HCT116 (cell line): Measurements from ENCODE around the gene GNAS. TPM values are rescaled to one million over a fixed set of nuclear protein-coding genes. Genes with fewer than 3 reads are reported as not detected.

Experiments
- ATAC-seq: fragments of 200-7000 bp; cut with Tn5 transposase; 2 replicates; pipeline ENCODE4 v1.9.1; 2020; ENCODE audit warnings: mild to moderate bottlenecking, moderate library complexity
- BruUV-seq: library from RNA; stranded (reverse); fragments of 400-500 nt; replicated peaks from 2 replicates; lab custom pipeline; 2021; lab: Mats Ljungman, UMichigan
- CTCF ChIA-PET: fragments of 300-600 bp; sonication (Branson Sonifier 250); formaldehyde crosslinking; loops from one replicate; lab custom pipeline; 2021; ENCODE audit warnings: antibody characterized with exemption; lab: Charles Lee
- POLR2A ChIA-PET: fragments of 300-600, 350-600 bp; sonication (Branson Sonifier 250); formaldehyde crosslinking; loops from one replicate; lab custom pipeline; 2021; ENCODE audit warnings: antibody characterized with exemption; lab: Charles Lee
- RAD21 ChIA-PET, 2 experiments: fragments of 300-600 bp; sonication (Branson Sonifier 250); formaldehyde crosslinking; loops; one replicate each; lab custom pipeline; 2023; ENCODE audit warnings: low total read pairs in 2 of 2; ENCODE audit not compliant: uncharacterized antibody in 2 of 2, unreplicated experiment in 2 of 2, low non-redundant PET in 1 of 2; lab: Charles Lee
- DNase-seq: peaks from one replicate; pipeline ENCODE4 v3.0.0-alpha.2; 2010; ENCODE audit warnings: low read depth, low spot score
- H2AFZ ChIP-seq: fragments of 200-600 bp; shearing (Covaris generic), sonication (generic); 2 replicates; pipeline ENCODE4 v1.6.1; 2017; ENCODE audit warnings: low read depth, mixed run types, mixed read lengths, antibody characterized with exemption, low read length; ENCODE audit not compliant: poor library complexity, severe bottlenecking
- H3K27ac ChIP-seq: 2 replicates; pipeline ENCODE4 v1.5.1; 2012; ENCODE audit warnings: low read depth, low read length
- H3K27me3 ChIP-seq: fragments of 200-600 bp; sonication (generic); 2 replicates; pipeline ENCODE4 v1.6.1; 2016; ENCODE audit warnings: mixed run types, low read length, mixed read lengths; ENCODE audit not compliant: insufficient read depth
- H3K36me3 ChIP-seq, 2 experiments: fragments of 200-500 bp in 1 of 2; fragments of 200-600 bp in 1 of 2; sonication (Bioruptor generic) in 1 of 2; sonication (generic) in 1 of 2; 2 replicates each; pipeline versions ENCODE4 v1.5.1 to v1.6.1; 2014 to 2016; ENCODE audit warnings: low read length in 2 of 2, inconsistent platforms in 1 of 2, mixed read lengths in 1 of 2, mixed run types in 1 of 2; ENCODE audit not compliant: insufficient read depth in 2 of 2, control insufficient read depth in 1 of 2
- H3K4me1 ChIP-seq, 2 experiments: fragments of 200-600 bp in 1 of 2; sonication (generic) in 1 of 2; 2 replicates each; pipeline versions ENCODE4 v1.5.1 to v1.6.1; 2012 to 2017; ENCODE audit warnings: low read length in 2 of 2, inconsistent platforms in 1 of 2, mild to moderate bottlenecking in 1 of 2, mixed read lengths in 1 of 2, mixed run types in 1 of 2, moderate library complexity in 1 of 2; ENCODE audit not compliant: insufficient read depth in 2 of 2, control insufficient read depth in 1 of 2
- H3K4me2 ChIP-seq: fragments of 200-600 bp; sonication (generic); 2 replicates; pipeline ENCODE4 v1.6.1; 2017; ENCODE audit warnings: mixed run types, low read length, mixed read lengths
- H3K4me3 ChIP-seq, 2 experiments: fragments of 200-600 bp in 1 of 2; sonication (generic) in 1 of 2; replicated peaks in 1 of 2; 2 replicates each; pipeline ENCODE4 v1.5.1; 2011 to 2016; ENCODE audit warnings: low read length in 2 of 2, control low read depth in 1 of 2, low read depth in 1 of 2, mild to moderate bottlenecking in 1 of 2, mixed read lengths in 1 of 2, mixed run types in 1 of 2
- H3K79me2 ChIP-seq: fragments of 200-600 bp; sonication (generic); 2 replicates; pipeline ENCODE4 v1.6.1; 2017; ENCODE audit warnings: mild to moderate bottlenecking, mixed run types, low read length, moderate library complexity, mixed read lengths; ENCODE audit not compliant: insufficient read depth
- H3K9ac ChIP-seq: fragments of 200-600 bp; sonication (generic); 2 replicates; pipeline ENCODE4 v1.6.1; 2016; ENCODE audit warnings: low read length, mixed read lengths
- H3K9me2 ChIP-seq: fragments of 200-600 bp; sonication (generic), shearing (Covaris generic); 2 replicates; pipeline ENCODE4 v1.6.1; 2017; ENCODE audit warnings: mixed run types, mild to moderate bottlenecking, moderate library complexity; ENCODE audit not compliant: insufficient read depth
- H3K9me3 ChIP-seq, 2 experiments: fragments of 200-500 bp in 1 of 2; fragments of 200-600 bp in 1 of 2; sonication (Bioruptor generic) in 1 of 2; sonication (generic) in 1 of 2; 2 replicates each; pipeline ENCODE4 v1.6.1; 2014 to 2017; ENCODE audit warnings: low read length in 2 of 2, mixed read lengths in 2 of 2, inconsistent platforms in 1 of 2, low read depth in 1 of 2, mild to moderate bottlenecking in 1 of 2, mixed run types in 1 of 2, moderate library complexity in 1 of 2; ENCODE audit not compliant: control insufficient read depth in 1 of 2, insufficient read depth in 1 of 2
- H4K20me1 ChIP-seq: fragments of 200-600 bp; sonication (generic), shearing (Covaris generic); 2 replicates; pipeline ENCODE4 v1.6.1; 2017; ENCODE audit warnings: mixed run types, mild to moderate bottlenecking, moderate library complexity; ENCODE audit not compliant: insufficient read depth
- CBX3 ChIP-seq: IDR thresholded peaks from 2 replicates; pipeline ENCODE4 v1.6.1; 2012; ENCODE audit warnings: low read depth
- CEBPB ChIP-seq: IDR thresholded peaks from 2 replicates; pipeline ENCODE4 v1.6.1; 2012; ENCODE audit warnings: low read depth
- EGR1 ChIP-seq: IDR thresholded peaks from 2 replicates; pipeline ENCODE4 v1.6.1; 2012; ENCODE audit warnings: low read depth
- JUND ChIP-seq: IDR thresholded peaks from 2 replicates; pipeline ENCODE4 v1.6.1; 2012
- POLR2A ChIP-seq: IDR thresholded peaks from 2 replicates; pipeline ENCODE4 v1.7.0; 2011; ENCODE audit warnings: borderline replicate concordance; ENCODE audit not compliant: insufficient read depth, insufficient read length; ENCODE audit errors: extremely low read depth
- POLR2AphosphoS5 ChIP-seq: IDR thresholded peaks from 2 replicates; pipeline ENCODE4 v1.6.1; 2011; ENCODE audit warnings: mild to moderate bottlenecking, low read depth, low read length, moderate library complexity
- SIN3A ChIP-seq: IDR thresholded peaks from 2 replicates; pipeline ENCODE4 v1.6.1; 2012; ENCODE audit warnings: low read depth
- SP1 ChIP-seq: IDR thresholded peaks from 2 replicates; pipeline ENCODE4 v1.6.1; 2012; ENCODE audit warnings: low read depth
- TCF7L2 ChIP-seq: IDR thresholded peaks from 2 replicates; pipeline ENCODE4 v1.7.0; 2011; ENCODE audit warnings: borderline replicate concordance, inconsistent platforms; ENCODE audit not compliant: insufficient read depth, insufficient read length; ENCODE audit errors: extremely low read depth
- ZFX ChIP-seq: fragments of 450-650 bp; IDR thresholded peaks from 2 replicates; pipeline ENCODE4 v1.6.1; 2017
- intact Hi-C: fragments of 100-400 bp; cut with micrococcal nuclease; formaldehyde crosslinking; loops from 2 replicates; pipeline ENCODE4 v1.10.0; 2022
- total RNA-seq: library from RNA; stranded (reverse); gene quantifications from one replicate; pipeline ENCODE4 v1.2.1, GENCODE V29; 2021; ENCODE audit not compliant: unreplicated experiment
- TF ChIP-seq, protein P1 (sequence below), 3 experiments: fragments of 200-600 bp in 1 of 3; sonication (generic) in 1 of 3; IDR thresholded peaks in 2 of 3; conservative IDR thresholded peaks in 1 of 3; 2 replicates each; pipeline ENCODE4 v1.5.1; 2012 to 2017; ENCODE audit warnings: low read depth in 2 of 3, low read length in 2 of 3, antibody characterized with exemption in 1 of 3, borderline replicate concordance in 1 of 3, control low read depth in 1 of 3, mild to moderate bottlenecking in 1 of 3, mixed read lengths in 1 of 3, mixed run types in 1 of 3, moderate library complexity in 1 of 3; ENCODE audit not compliant: insufficient read depth in 1 of 3

GNAS gene
- total RNA-seq, 1 experiment from 2014 or later = 699 TPM

DNA sequence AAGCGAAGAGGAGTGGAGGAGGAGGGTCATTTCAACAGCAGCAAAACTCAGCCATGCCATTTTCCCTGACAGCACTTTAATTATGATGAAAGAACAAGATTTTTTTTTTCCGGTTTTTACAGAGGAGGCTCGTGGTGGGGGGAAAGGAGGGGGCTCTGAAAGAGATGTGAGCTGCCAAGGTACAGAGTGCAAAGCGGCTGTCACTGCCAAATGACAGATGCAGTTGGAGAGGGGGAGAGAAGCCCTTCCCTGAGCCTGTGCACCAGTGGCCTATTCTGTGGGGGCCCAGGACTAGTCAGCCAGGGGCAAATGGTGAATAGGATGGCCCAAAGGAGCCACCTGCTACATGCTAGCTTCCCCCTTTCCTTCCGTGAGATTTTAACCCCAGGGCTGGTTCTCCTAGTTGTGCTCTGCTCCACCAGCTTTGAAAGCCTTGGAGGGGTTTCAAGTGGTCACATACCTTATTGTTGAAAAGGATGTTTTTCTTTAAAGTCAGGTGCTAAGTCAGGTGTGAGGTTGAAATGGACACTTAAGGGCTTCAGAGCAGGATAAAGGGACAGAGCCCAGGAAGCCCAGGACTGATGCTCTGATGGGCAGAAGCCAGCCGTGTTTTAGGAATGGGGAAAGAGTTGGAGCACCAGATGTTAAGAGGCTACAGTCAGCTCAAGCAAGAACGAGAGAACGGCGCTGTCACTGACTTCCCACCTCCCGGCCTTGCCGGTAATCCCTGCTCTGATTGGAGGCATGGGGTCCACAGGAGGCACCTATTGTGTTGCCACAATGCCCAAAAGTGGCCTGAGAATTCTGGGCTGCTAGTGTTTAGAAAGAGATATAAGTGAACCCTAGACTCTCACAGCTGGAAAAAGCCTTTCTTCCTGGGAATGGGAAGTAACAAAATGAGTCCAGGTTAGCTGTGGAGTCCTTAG, 24.8 kb downstream of the GNAS start:
- RAD21 ChIA-PET = no interaction called here
- DNase-seq (no peak), ATAC-seq (no peak)
- Histone ChIP-seq H3K4me1 (no peaks in the 10 kb centered on the region), H3K79me2 (no peaks in the 10 kb centered on the region), H3K27ac (no peak overlapping the region), H4K20me1 (no peaks in the 10 kb centered on the region), H2AFZ (no peak overlapping the region), H3K9me2 (no peaks in the 10 kb centered on the region), H3K4me3 (no peak overlapping the region), H3K36me3 (no peaks in the 10 kb centered on the region), H3K9me3 (no peaks in the 10 kb centered on the region), H3K27me3 (no peaks in the 10 kb centered on the region), H3K9ac (no peak overlapping the region), H3K4me2 (no peak overlapping the region)
- CTCF ChIA-PET = interaction anchor here (0.7 kb wide), 1 partner anchor 9 kb away, joined by 4 read pairs; no protein-coding TSS in a partner anchor
- TF ChIP-seq ZFX (no peak), TCF7L2 (no peak), EGR1 (no peak), SP1 (no peak), POLR2AphosphoS5 (no peak), CBX3 (no peak)
- BruUV-seq = no TSS peak
- intact Hi-C loops = no loop called here
- POLR2A ChIA-PET = interaction anchor here (0.6 kb wide), 1 partner anchor 598 kb away, joined by 4 read pairs; no protein-coding TSS in a partner anchor

DNA sequence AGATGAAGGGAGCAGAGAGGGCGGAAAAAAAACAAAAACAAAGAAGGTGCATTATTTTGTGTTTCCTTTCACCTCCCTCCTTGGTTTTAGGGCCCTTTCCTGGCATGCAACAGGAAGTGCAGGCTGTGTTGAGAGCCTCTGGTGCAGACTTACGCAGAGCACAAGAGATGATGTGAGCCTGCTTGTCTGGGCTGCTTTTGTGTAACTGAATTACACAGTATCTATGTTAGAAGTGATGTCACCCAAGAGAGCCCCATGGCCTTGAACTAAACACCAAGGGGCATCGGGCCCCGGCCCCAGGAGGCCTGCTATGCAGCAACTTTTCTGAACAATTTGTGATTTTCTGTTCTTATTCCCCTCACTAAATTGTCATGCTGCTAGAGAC, 25.5 kb downstream of the GNAS start:
- H3K9me3 ChIP-seq = no peaks in the 10 kb centered on the region
- ChIA-PET CTCF (no interaction called here), POLR2A (no interaction called here), RAD21 (no interaction called here)
- BruUV-seq = no TSS peak
- H3K27ac ChIP-seq = no peak overlapping the region
- H3K9me2 ChIP-seq = no peaks in the 10 kb centered on the region
- H4K20me1 ChIP-seq = no peaks in the 10 kb centered on the region
- H3K4me1 ChIP-seq = no peaks in the 10 kb centered on the region
- no peak overlapping the region for H2AFZ ChIP-seq
- no peak overlapping the region for H3K4me2 ChIP-seq
- H3K27me3 ChIP-seq = no peaks in the 10 kb centered on the region
- no peak for TF ChIP-seq POLR2A
- TF ChIP-seq CEBPB = no peak
- TF ChIP-seq JUND = no peak
- no peak for TF ChIP-seq SP1
- TF ChIP-seq, protein P1, sequence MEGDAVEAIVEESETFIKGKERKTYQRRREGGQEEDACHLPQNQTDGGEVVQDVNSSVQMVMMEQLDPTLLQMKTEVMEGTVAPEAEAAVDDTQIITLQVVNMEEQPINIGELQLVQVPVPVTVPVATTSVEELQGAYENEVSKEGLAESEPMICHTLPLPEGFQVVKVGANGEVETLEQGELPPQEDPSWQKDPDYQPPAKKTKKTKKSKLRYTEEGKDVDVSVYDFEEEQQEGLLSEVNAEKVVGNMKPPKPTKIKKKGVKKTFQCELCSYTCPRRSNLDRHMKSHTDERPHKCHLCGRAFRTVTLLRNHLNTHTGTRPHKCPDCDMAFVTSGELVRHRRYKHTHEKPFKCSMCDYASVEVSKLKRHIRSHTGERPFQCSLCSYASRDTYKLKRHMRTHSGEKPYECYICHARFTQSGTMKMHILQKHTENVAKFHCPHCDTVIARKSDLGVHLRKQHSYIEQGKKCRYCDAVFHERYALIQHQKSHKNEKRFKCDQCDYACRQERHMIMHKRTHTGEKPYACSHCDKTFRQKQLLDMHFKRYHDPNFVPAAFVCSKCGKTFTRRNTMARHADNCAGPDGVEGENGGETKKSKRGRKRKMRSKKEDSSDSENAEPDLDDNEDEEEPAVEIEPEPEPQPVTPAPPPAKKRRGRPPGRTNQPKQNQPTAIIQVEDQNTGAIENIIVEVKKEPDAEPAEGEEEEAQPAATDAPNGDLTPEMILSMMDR (IDR thresholded peaks at IDR 0.05 in 2 of 3, conservative IDR thresholded peaks at IDR 0.05 in 1 of 3; ENCODE audit: borderline replicate concordance in 1 of 3, insufficient read depth in 1 of 3, low read depth in 2 of 3, low read length in 2 of 3) = no peak
- TF ChIP-seq SIN3A = no peak
- H3K36me3 ChIP-seq = no peaks in the 10 kb centered on the region
- H3K9ac ChIP-seq = no peak overlapping the region
- DNase-seq (no peak), ATAC-seq (no peak)
- no peaks in the 10 kb centered on the region for H3K79me2 ChIP-seq
- intact Hi-C loops = no loop called here
- H3K4me3 ChIP-seq = no peak overlapping the region
